GM20431 (cell line): ENCODE data around the gene LSM4.

Experiments used
- in situ Hi-C: fragments of 300-500 bp; cut with MseI, MboI; formaldehyde crosslinking; loops from one replicate; pipeline ENCODE4 v1.15.0; 2020; ENCODE audit warnings: low sequenced_read_pairs; ENCODE audit not compliant: unreplicated experiment

LSM4 gene

GRCh38 chr19:18317961-18318800, 4.7 kb downstream of the LSM4 start:
- in situ Hi-C loops = no loop called here

GRCh38 chr19:18313398-18313797, 9.5 kb downstream of the LSM4 start:
- in situ Hi-C loops = no loop called here

GRCh38 chr19:18312092-18312534, 10.8 kb downstream of the LSM4 start:
- in situ Hi-C loops = no loop called here

GRCh38 chr19:18311502-18312091, 11.3 kb downstream of the LSM4 start:
- in situ Hi-C loops = no loop called here

- in situ Hi-C loops = no loop called here
Observed at GRCh38 chr19:18310966-18311365, 11.9 kb downstream of the LSM4 start.

GRCh38 chr19:18310118-18310909, 12.6 kb downstream of the LSM4 start:
- in situ Hi-C loops = no loop called here

GRCh38 chr19:18309525-18310064, 13.3 kb downstream of the LSM4 start:
- in situ Hi-C loops = no loop called here

- in situ Hi-C loops = no loop called here
Observed at GRCh38 chr19:18308948-18309325, 13.9 kb downstream of the LSM4 start.

- in situ Hi-C loops = no loop called here
Observed at GRCh38 chr19:18308051-18308947, 14.6 kb downstream of the LSM4 start.

- in situ Hi-C loops = no loop called here
Observed at GRCh38 chr19:18307271-18307681, 15.6 kb downstream of the LSM4 start.

- in situ Hi-C loops = no loop called here
Observed at GRCh38 chr19:18306888-18307260, 16.0 kb downstream of the LSM4 start.

- in situ Hi-C loops = no loop called here
Observed at GRCh38 chr19:18306209-18306887, 16.5 kb downstream of the LSM4 start.

GRCh38 chr19:18304458-18305310, 18.2 kb downstream of the LSM4 start:
- in situ Hi-C loops = no loop called here

GRCh38 chr19:18304208-18304457, 18.7 kb downstream of the LSM4 start:
- in situ Hi-C loops = no loop called here

GRCh38 chr19:18301718-18302111, 21.2 kb downstream of the LSM4 start:
- in situ Hi-C loops = no loop called here

- in situ Hi-C loops = no loop called here
Observed at GRCh38 chr19:18300930-18301717, 21.8 kb downstream of the LSM4 start.

- in situ Hi-C loops = no loop called here
Observed at GRCh38 chr19:18299654-18300053, 23.2 kb downstream of the LSM4 start.

- in situ Hi-C loops = no loop called here
Observed at GRCh38 chr19:18298601-18299000, 24.3 kb downstream of the LSM4 start.
